PC-9 (cell line): Measurements from ENCODE around the gene MED12.

Source experiments
- EZH2 ChIP-seq: fragments of 200-600 bp; sonication (generic); IDR thresholded peaks from 2 replicates; pipeline ENCODE4 v1.8.0; 2017; ENCODE audit warnings: antibody characterized with exemption, low read depth
- TF ChIP-seq, protein P1 (sequence below): fragments of 200-600 bp; sonication (generic); conservative IDR thresholded peaks from 2 replicates; pipeline ENCODE4 v1.6.1; 2017; ENCODE audit warnings: mixed run types, antibody characterized with exemption, mild to moderate bottlenecking, moderate library complexity

DNA sequence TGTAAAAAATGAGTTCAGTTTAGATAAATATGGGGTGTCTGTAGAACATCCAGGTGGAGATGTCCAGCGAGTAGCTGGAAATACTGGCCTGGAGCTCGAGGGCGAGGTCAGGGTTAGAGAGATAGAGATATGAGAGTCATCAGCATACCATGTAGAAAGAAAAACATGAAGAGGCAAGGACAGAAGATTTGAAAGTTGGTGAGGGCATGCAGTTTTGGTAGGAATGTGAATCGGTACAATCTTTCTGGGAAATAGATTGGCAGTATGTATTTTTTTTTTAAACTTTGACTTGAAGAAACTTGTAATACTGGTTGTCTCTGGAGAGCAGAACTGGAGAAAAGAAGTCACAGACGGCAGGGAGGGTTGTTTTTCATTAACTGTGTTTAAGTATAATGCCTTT is 47.9 kb upstream of the MED12 start:
- TF ChIP-seq, protein P1, sequence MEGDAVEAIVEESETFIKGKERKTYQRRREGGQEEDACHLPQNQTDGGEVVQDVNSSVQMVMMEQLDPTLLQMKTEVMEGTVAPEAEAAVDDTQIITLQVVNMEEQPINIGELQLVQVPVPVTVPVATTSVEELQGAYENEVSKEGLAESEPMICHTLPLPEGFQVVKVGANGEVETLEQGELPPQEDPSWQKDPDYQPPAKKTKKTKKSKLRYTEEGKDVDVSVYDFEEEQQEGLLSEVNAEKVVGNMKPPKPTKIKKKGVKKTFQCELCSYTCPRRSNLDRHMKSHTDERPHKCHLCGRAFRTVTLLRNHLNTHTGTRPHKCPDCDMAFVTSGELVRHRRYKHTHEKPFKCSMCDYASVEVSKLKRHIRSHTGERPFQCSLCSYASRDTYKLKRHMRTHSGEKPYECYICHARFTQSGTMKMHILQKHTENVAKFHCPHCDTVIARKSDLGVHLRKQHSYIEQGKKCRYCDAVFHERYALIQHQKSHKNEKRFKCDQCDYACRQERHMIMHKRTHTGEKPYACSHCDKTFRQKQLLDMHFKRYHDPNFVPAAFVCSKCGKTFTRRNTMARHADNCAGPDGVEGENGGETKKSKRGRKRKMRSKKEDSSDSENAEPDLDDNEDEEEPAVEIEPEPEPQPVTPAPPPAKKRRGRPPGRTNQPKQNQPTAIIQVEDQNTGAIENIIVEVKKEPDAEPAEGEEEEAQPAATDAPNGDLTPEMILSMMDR = no peak
- no peak for TF ChIP-seq EZH2
